ENCODE data around the gene ILDR1.
"Not testable (repeated sequence)": the region's sequence is repeated elsewhere in the genome, so short reads cannot be mapped to it uniquely, and the experiment has no call there.

The ILDR1 gene

DNA sequence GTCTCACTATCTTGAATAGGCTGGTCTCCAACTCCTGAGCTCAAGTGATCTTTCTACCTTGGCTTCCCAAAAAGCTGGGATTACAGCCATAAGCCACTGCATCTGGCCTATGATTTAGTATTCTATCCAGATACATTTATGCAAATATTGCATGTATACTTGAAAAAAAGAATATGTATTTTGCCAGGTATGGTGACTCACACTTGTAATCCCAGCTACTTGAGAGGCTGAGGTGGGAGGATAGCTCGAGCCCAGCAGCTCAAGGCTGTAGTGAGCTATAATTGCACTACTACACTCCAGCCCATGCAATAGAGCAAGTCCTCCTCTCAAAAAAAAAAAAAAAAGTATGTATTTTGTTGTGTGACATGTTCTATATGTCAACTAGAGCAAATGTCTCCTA lies 73.4 kb downstream of the ILDR1 start:
- FAIRE-seq (no peak), DNase-seq (ENCODE audit: low spot score) (no peak)

DNA sequence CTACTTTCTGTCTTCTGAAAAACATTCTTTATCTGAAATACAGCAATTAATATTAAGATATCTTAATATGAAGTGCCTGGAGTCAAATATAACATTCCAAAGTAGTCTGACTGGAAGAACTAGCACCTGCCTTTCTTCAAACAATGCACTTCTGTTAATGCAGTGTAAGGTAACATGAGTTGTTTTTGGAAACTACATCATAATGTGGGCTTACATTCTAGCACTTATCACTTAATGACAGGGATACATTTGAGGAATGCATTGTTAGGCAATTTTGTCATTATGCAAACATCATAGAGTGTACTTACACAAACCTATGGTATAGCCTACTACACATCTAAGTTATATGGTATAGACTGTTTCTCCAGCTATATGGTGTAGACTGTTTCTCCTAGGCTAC lies 78.6 kb downstream of the ILDR1 start:
- DNase-seq (ENCODE audit: low spot score) (no peak), FAIRE-seq (no peak)

DNA sequence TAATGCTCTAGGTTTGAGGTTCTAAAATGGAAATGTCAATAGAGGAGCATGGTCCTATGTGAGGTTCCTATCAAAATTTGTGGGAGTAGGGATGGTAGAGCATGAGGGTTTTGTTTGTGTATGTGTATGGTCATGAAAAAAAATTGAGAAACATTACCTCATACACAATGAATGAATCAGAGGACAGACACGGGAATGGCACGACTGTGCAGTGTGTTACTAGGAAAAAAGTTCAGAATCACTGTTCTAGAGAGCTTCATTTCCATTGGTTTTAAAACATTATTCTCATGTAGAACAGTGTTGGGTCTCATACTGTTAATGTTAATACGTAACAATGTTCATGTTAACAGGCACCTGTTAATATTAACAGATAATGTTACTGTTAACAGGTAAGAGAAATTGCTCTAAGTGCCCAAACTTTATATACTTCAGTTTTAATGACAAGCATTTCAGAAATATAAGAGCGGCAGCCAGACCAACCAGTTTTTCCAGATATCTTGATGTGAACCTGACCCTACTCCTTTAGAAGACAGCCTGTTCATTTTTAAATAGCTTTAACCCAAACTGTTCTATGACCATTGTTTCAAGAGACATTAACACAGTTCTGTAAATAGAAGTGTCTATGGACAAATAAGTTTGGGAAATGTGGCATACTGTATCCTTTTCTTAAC lies 79.8 kb downstream of the ILDR1 start:
- no peak for DNase-seq (ENCODE audit: low spot score)
- FAIRE-seq = no peak

DNA sequence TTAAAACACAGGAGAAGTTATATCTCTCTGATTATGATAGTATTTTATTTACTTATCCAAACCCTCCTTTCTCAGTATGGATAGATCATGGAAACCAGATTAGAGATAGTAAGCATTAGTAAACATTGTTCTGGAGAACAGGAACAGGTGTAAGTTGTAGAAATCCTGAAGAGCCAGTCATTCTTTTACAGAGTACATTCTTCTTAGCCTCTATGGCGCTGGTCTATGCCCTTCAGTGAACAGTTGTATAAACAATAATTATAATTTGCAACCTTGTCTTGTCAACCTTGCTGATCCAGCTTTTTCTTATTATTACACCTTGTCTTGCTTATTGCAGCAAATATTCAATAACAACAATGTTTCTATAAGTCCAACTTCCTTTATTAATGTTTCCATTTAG lies 80.5 kb downstream of the ILDR1 start:
- DNase-seq (ENCODE audit: low spot score) (no peak), FAIRE-seq (no peak)

DNA sequence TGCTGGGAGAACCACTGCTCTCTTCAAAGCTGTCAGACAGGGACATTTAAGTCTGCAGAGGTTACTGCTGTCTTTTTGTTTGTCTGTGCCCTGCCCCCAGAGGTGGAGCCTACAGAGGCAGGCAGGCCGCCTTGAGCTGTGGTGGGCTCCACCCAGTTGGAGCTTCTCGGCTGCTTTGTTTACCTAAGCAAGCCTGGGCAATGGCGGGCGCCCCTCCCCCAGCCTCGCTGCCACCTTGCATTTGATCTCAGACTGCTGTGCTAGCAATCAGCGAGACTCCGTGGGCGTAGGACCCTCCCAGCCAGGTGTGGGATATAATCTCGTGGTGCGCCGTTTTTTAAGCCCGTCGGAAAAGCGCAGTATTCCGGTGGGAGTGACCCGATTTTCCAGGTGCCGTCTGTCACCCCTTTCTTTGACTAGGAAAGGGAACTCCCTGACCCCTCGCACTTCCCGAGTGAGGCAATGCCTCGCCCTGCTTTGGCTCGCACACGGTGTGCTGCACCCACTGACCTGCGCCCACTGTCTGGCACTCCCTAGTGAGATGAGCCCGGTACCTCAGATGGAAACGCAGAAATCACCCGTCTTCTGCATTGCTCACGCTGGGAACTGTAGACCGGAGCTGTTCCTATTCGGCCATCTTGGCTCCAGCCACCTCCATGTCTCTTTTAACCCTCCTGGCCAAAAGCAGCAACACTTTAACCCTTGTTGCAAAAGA lies 83.7 kb downstream of the ILDR1 start:
- DNase-seq (ENCODE audit: low spot score); FAIRE-seq: not testable (repeated sequence)
